ENCODE measurements around the gene TMEM135. TPM values are rescaled to one million over a fixed set of nuclear protein-coding genes. Genes with fewer than 3 reads are reported as not detected.

Gene TMEM135
- polyA plus RNA-seq, 1 of the 3 experiments (the other 2 are of a cell fraction), result 3.0 TPM

GRCh38 chr11:87292598-87292997, 254.9 kb downstream of the TMEM135 start:
- no peaks in the 10 kb centered on the region for H3K27me3 ChIP-seq (ENCODE audit: insufficient read depth)
- H3K9me3 ChIP-seq, result no peaks in the 10 kb centered on the region
- H2AFZ ChIP-seq (ENCODE audit: low read depth), result no peak overlapping the region
- no peaks in the 10 kb centered on the region for H3F3A ChIP-seq (replicated peaks; ENCODE audit: insufficient read depth)
- no peak for DNase-seq
- CTCF ChIA-PET, result interaction anchor here (0.8 to 1.7 kb wide), 3 partner anchors 309 to 355 kb away, joined by 3 to 4 read pairs (median 3); no protein-coding TSS in a partner anchor
- POLR2A ChIA-PET, result no interaction called here
- H3K4me2 ChIP-seq, result no peak overlapping the region
- no peak overlapping the region for H3K9ac ChIP-seq
- H3K79me2 ChIP-seq (ENCODE audit: insufficient read depth), result no peaks in the 10 kb centered on the region
- H3K36me3 ChIP-seq (replicated peaks in 1 of 2; ENCODE audit: control insufficient read depth in 1 of 2, insufficient read depth in 2 of 2, low read length in 1 of 2), result no peaks in the 10 kb centered on the region
- H3K4me1 ChIP-seq (ENCODE audit: control insufficient read depth in 1 of 2, insufficient read depth in 2 of 2, low read depth in 1 of 2, low read length in 1 of 2), result no peaks in the 10 kb centered on the region; a peak in 1 of 4 replicates
- H3K9me2 ChIP-seq, result no peaks in the 10 kb centered on the region
- H3K27ac ChIP-seq (ENCODE audit: low read depth in 2 of 2, low read length in 1 of 2), result no peak overlapping the region
- H3K4me3 ChIP-seq (ENCODE audit: low read depth in 2 of 2, low read length in 1 of 2), result no peak overlapping the region
- no peaks in the 10 kb centered on the region for H4K20me1 ChIP-seq (ENCODE audit: insufficient read depth)
- TF ChIP-seq YY1 (IDR thresholded peaks at IDR 0.05; ENCODE audit: low read depth) (no peak), RXRA (IDR thresholded peaks at IDR 0.05; ENCODE audit: borderline replicate concordance, low read depth) (no peak), SMC3 (IDR thresholded peaks at IDR 0.05; ENCODE audit: low read depth, low read length) (no peak), USF1 (IDR thresholded peaks at IDR 0.05; ENCODE audit: borderline replicate concordance, low read depth) (no peak)
- 31% methylated on average over 1 of the region's 1 CpG for WGBS (ENCODE audit: low lambda C conversion rate)

- Histone ChIP-seq H3K36me3 (replicated peaks in 1 of 2; ENCODE audit: control insufficient read depth in 1 of 2, insufficient read depth in 2 of 2, low read length in 1 of 2) (no peaks in the 10 kb centered on the region), H3K9me3 (no peaks in the 10 kb centered on the region), H3K4me2 (no peak overlapping the region), H3K9me2 (no peaks in the 10 kb centered on the region), H3K79me2 (ENCODE audit: insufficient read depth) (no peaks in the 10 kb centered on the region), H4K20me1 (ENCODE audit: insufficient read depth) (no peaks in the 10 kb centered on the region), H3K27ac (ENCODE audit: low read depth in 2 of 2, low read length in 1 of 2) (no peak overlapping the region), H3K4me1 (ENCODE audit: control insufficient read depth in 1 of 2, insufficient read depth in 2 of 2, low read depth in 1 of 2, low read length in 1 of 2) (no peaks in the 10 kb centered on the region; a peak in 2 of 4 replicates), H3K9ac (no peak overlapping the region), H3K4me3 (ENCODE audit: low read depth in 2 of 2, low read length in 1 of 2) (no peak overlapping the region), H3F3A (replicated peaks; ENCODE audit: insufficient read depth) (no peaks in the 10 kb centered on the region), H3K27me3 (ENCODE audit: insufficient read depth) (no peaks in the 10 kb centered on the region), H2AFZ (ENCODE audit: low read depth) (no peak overlapping the region)
- no peak for DNase-seq
- ChIA-PET POLR2A (no interaction called here), CTCF (interaction anchor here (0.6 to 1.4 kb wide), 5 partner anchors 11 to 356 kb away, joined by 3 to 6 read pairs (median 3); no protein-coding TSS in a partner anchor)
- TF ChIP-seq TCF12 (IDR thresholded peaks at IDR 0.05) (no peak), RCOR1 (IDR thresholded peaks at IDR 0.05; ENCODE audit: low read length) (no peak), POLR2AphosphoS5 (IDR thresholded peaks at IDR 0.05; ENCODE audit: low read depth, low read length) (no peak)
- 87% methylated on average over 1 of the region's 1 CpG for WGBS (ENCODE audit: low lambda C conversion rate)
Measured at GRCh38 chr11:87295237-87295636, 257.5 kb downstream of the TMEM135 start.

GRCh38 chr11:87296627-87297026, 258.9 kb downstream of the TMEM135 start:
- no peak for TF ChIP-seq RCOR1 (IDR thresholded peaks at IDR 0.05; ENCODE audit: low read length)
- no peak for TF ChIP-seq RFX5 (IDR thresholded peaks at IDR 0.05; ENCODE audit: low read length)
- no peak for TF ChIP-seq FOXJ3 (CRISPR knock-in tag; IDR thresholded peaks at IDR 0.05)
- TF ChIP-seq EP300 (IDR thresholded peaks at IDR 0.05; ENCODE audit: borderline replicate concordance in 1 of 2, low read depth in 1 of 2, low read length in 1 of 2), result no peak
- no peak for TF ChIP-seq MEF2A (IDR thresholded peaks at IDR 0.05; ENCODE audit: borderline replicate concordance, low read depth)
- no peak for TF ChIP-seq PBX3 (IDR thresholded peaks at IDR 0.05)
- TF ChIP-seq MAX (IDR thresholded peaks at IDR 0.05; ENCODE audit: low read depth), result no peak
- no peak for TF ChIP-seq NFIC (IDR thresholded peaks at IDR 0.05; ENCODE audit: borderline replicate concordance)
- TF ChIP-seq NRF1 (IDR thresholded peaks at IDR 0.05; ENCODE audit: low read depth, low read length), result no peak
- no peak for TF ChIP-seq GATA2 (CRISPR knock-in tag; IDR thresholded peaks at IDR 0.05)
- TF ChIP-seq USF2 (IDR thresholded peaks at IDR 0.05; ENCODE audit: borderline replicate concordance, low read depth, low read length), result no peak
- TF ChIP-seq ZBTB33 (IDR thresholded peaks at IDR 0.05; ENCODE audit: borderline replicate concordance, low read depth), result no peak
- no peak overlapping the region for H3K9ac ChIP-seq
- DNase-seq, result no peak

More at GRCh38 chr11:87296627-87297026, 258.9 kb downstream of the TMEM135 start:
- H3K27me3 ChIP-seq (ENCODE audit: insufficient read depth), result no peaks in the 10 kb centered on the region
- H3K4me1 ChIP-seq (ENCODE audit: control insufficient read depth in 1 of 2, insufficient read depth in 2 of 2, low read depth in 1 of 2, low read length in 1 of 2), result peaks cover 0 to 3% of the 10 kb centered on the region in 2 experiments; a peak in 3 of 4 replicates
- H2AFZ ChIP-seq (ENCODE audit: low read depth), result no peak overlapping the region
- CTCF ChIA-PET, result interaction anchor here (0.7 to 1.4 kb wide), 2 partner anchors 309 to 358 kb away, joined by 4 to 6 read pairs; no protein-coding TSS in a partner anchor
- no peaks in the 10 kb centered on the region for H3K79me2 ChIP-seq (ENCODE audit: insufficient read depth)
- POLR2A ChIA-PET, result no interaction called here
- H4K20me1 ChIP-seq (ENCODE audit: insufficient read depth), result no peaks in the 10 kb centered on the region
- no peaks in the 10 kb centered on the region for H3K9me3 ChIP-seq
- H3K36me3 ChIP-seq (replicated peaks in 1 of 2; ENCODE audit: control insufficient read depth in 1 of 2, insufficient read depth in 2 of 2, low read length in 1 of 2), result no peaks in the 10 kb centered on the region
- H3K4me2 ChIP-seq, result no peak overlapping the region
- no peaks in the 10 kb centered on the region for H3F3A ChIP-seq (replicated peaks; ENCODE audit: insufficient read depth)
- no peak overlapping the region for H3K27ac ChIP-seq (ENCODE audit: low read depth in 2 of 2, low read length in 1 of 2)
- no peaks in the 10 kb centered on the region for H3K9me2 ChIP-seq
- H3K4me3 ChIP-seq (ENCODE audit: low read depth in 2 of 2, low read length in 1 of 2), result no peak overlapping the region
- WGBS (ENCODE audit: low lambda C conversion rate), result 90% methylated on average over 1 of the region's 1 CpG

Measured in SK-N-SH (cell line).